NOMO-1 (cell line): ENCODE results near the gene NRG4.
"Not testable (repeated sequence)": the region's sequence is repeated elsewhere in the genome, so short reads cannot be mapped to it uniquely, and the experiment has no call there.

Experiments used
- DNase-seq, 2 experiments: peaks; one replicate each; lab custom pipeline; 2025; ENCODE audit not compliant: unreplicated experiment in 2 of 2; lab: John Stamatoyannopoulos, UW

The NRG4 gene

GRCh38 chr15:75995611-75996010, 16.6 kb downstream of the NRG4 start:
- DNase-seq: no peak

GRCh38 chr15:75994220-75994619, 18.0 kb downstream of the NRG4 start:
- no peak for DNase-seq

GRCh38 chr15:75992897-75993296, 19.3 kb downstream of the NRG4 start:
- no peak for DNase-seq

- no peak for DNase-seq
These were observed 22.3 kb downstream of the NRG4 start for GRCh38 chr15:75989875-75990274.

GRCh38 chr15:75989045-75989444, 23.2 kb downstream of the NRG4 start:
- DNase-seq: no peak

- no peak for DNase-seq
These were observed 26.3 kb downstream of the NRG4 start for GRCh38 chr15:75985971-75986370.

- DNase-seq: not testable (repeated sequence)
These were observed 27.5 kb downstream of the NRG4 start for GRCh38 chr15:75984706-75985105.

- DNase-seq: no peak
These were observed 29.8 kb downstream of the NRG4 start for GRCh38 chr15:75982468-75982867.

GRCh38 chr15:75981149-75981815, 30.9 kb downstream of the NRG4 start:
- DNase-seq: no peak

- DNase-seq: not testable (repeated sequence)
These were observed 35.5 kb downstream of the NRG4 start for GRCh38 chr15:75976766-75977165.

GRCh38 chr15:75966073-75966472, 46.2 kb downstream of the NRG4 start:
- no peak for DNase-seq

GRCh38 chr15:75961331-75961730, 50.9 kb downstream of the NRG4 start:
- no peak for DNase-seq

- DNase-seq: no peak
These were observed 56.5 kb downstream of the NRG4 start for GRCh38 chr15:75955720-75956119.

- peak in 1 of 2 experiments; percentile 49 for DNase-seq
These were observed 59.7 kb downstream of the NRG4 start for GRCh38 chr15:75952525-75952924.

GRCh38 chr15:75948761-75949296, 63.4 kb downstream of the NRG4 start:
- no peak for DNase-seq

GRCh38 chr15:75947092-75947491, 65.1 kb downstream of the NRG4 start:
- DNase-seq: no peak

- DNase-seq: peak; percentile 67 to 96
These were observed 66.3 kb downstream of the NRG4 start for GRCh38 chr15:75945953-75946352.

- no peak for DNase-seq
These were observed 68.5 kb downstream of the NRG4 start for GRCh38 chr15:75943713-75944215.

GRCh38 chr15:75943246-75943645, 69.0 kb downstream of the NRG4 start:
- DNase-seq: no peak

GRCh38 chr15:75942464-75942863, 69.8 kb downstream of the NRG4 start:
- DNase-seq: no peak

- no peak for DNase-seq
These were observed 81.4 kb downstream of the NRG4 start for GRCh38 chr15:75930866-75931265.

- DNase-seq: peak in 1 of 2 experiments; percentile 35
These were observed 82.2 kb downstream of the NRG4 start for GRCh38 chr15:75929799-75930565.
